GM18909 (cell line): ENCODE measurements around the gene CREB3L4.
A peak's percentile ranks its signal among the peaks of the same experiment; 100 is the strongest.

Source experiments
- ATAC-seq: cut with Tn5 transposase; IDR thresholded peaks from one replicate; pipeline ENCODE4 v1.9.1; 2021; ENCODE audit warnings: mild to moderate bottlenecking; ENCODE audit not compliant: unreplicated experiment, poor library complexity

The CREB3L4 gene

GRCh38 chr1:153957744-153958110 is 10.0 kb upstream of the CREB3L4 start:
- peak; percentile 24 for ATAC-seq

- ATAC-seq, result peak; percentile 77
Measured at GRCh38 chr1:153958111-153958960, 9.4 kb upstream of the CREB3L4 start, which contains the start of gene CRTC2. Gene CRTC2, minus strand, starts transcription at chr1:153958612. Its CDS starts 115 bp downstream, at chr1:153958497.

- no peak for ATAC-seq
Measured at GRCh38 chr1:153958961-153959260, 8.8 kb upstream of the CREB3L4 start.

- no peak for ATAC-seq
Measured at GRCh38 chr1:153959454-153959853, 8.2 kb upstream of the CREB3L4 start.

- no peak for ATAC-seq
Measured at GRCh38 chr1:153960206-153960605, 7.5 kb upstream of the CREB3L4 start.

GRCh38 chr1:153961421-153961820 is 6.3 kb upstream of the CREB3L4 start:
- ATAC-seq, result no peak

- no peak for ATAC-seq
Measured at GRCh38 chr1:153962088-153963029, 5.3 kb upstream of the CREB3L4 start.

- peak; percentile 47 for ATAC-seq
Measured at GRCh38 chr1:153963030-153963849, 4.5 kb upstream of the CREB3L4 start, which contains the start of gene SLC39A1. Gene SLC39A1, minus strand, starts transcription at chr1:153963537. Its CDS starts 822 bp downstream, at chr1:153962715.

- ATAC-seq, result no peak
Measured at GRCh38 chr1:153963850-153964331, 3.8 kb upstream of the CREB3L4 start.

GRCh38 chr1:153968000-153968363 is 280 bp downstream of the CREB3L4 start:
- ATAC-seq, result no peak

- no peak for ATAC-seq
Measured at GRCh38 chr1:153968408-153968807, 706 bp downstream of the CREB3L4 start.

- no peak for ATAC-seq
Measured at GRCh38 chr1:153968972-153969371, 1.3 kb downstream of the CREB3L4 start.

- ATAC-seq, result no peak
Measured at GRCh38 chr1:153970346-153970745, 2.6 kb downstream of the CREB3L4 start.

- no peak for ATAC-seq
Measured at GRCh38 chr1:153973071-153973470, 5.4 kb downstream of the CREB3L4 start.

- ATAC-seq, result no peak
Measured at GRCh38 chr1:153973525-153973924, 5.8 kb downstream of the CREB3L4 start.

- no peak for ATAC-seq
Measured at GRCh38 chr1:153976819-153977249, 9.1 kb downstream of the CREB3L4 start.

GRCh38 chr1:153977250-153978240 is 9.8 kb downstream of the CREB3L4 start, which contains the start of gene JTB:
Gene JTB, minus strand, starts transcription at chr1:153977674. Its CDS starts 422 bp downstream, at chr1:153977252.
- peak; percentile 82 for ATAC-seq

- ATAC-seq, result no peak
Measured at GRCh38 chr1:153978274-153978909, 10.7 kb downstream of the CREB3L4 start.
